CD4-positive, alpha-beta memory T cell (primary cell): ENCODE measurements around the gene TNP2. TPM values are rescaled to one million over a fixed set of nuclear protein-coding genes. Genes with fewer than 3 reads are reported as not detected.
"Not testable (repeated sequence)": the region's sequence is repeated elsewhere in the genome, so short reads cannot be mapped to it uniquely, and the experiment has no call there.

Source experiments
- CTCF ChIA-PET: fragments of 350-600 bp; sonication (Branson Sonifier 250); formaldehyde crosslinking; loops from one replicate; lab custom pipeline; 2021; ENCODE audit warnings: inconsistent platforms; ENCODE audit not compliant: partially characterized antibody; lab: Charles Lee
- POLR2A ChIA-PET: fragments of 350-600 bp; sonication (Branson Sonifier 250); formaldehyde crosslinking; loops from one replicate; lab custom pipeline; 2021; ENCODE audit not compliant: partially characterized antibody; lab: Charles Lee
- DNase-seq, 5 donors: peaks; one replicate each; pipeline versions ENCODE4 v3.0.0 to v3.0.0-alpha.2; 2020 to 2022; ENCODE audit warnings: mixed read lengths in 1 of 5
- H3K27ac ChIP-seq: one replicate; pipeline ENCODE4 v1.7.0; 2013; ENCODE audit warnings: low read depth, low read length
- H3K27me3 ChIP-seq: 2 replicates; pipeline ENCODE4 v1.7.0; 2013; ENCODE audit warnings: mild to moderate bottlenecking, low read length, moderate library complexity; ENCODE audit not compliant: insufficient read depth
- H3K36me3 ChIP-seq: 2 replicates; pipeline ENCODE4 v1.7.0; 2013; ENCODE audit warnings: mild to moderate bottlenecking, low read length, moderate library complexity; ENCODE audit not compliant: insufficient read depth
- H3K4me1 ChIP-seq: 2 replicates; pipeline ENCODE4 v1.7.0; 2013; ENCODE audit warnings: mild to moderate bottlenecking, low read length, moderate library complexity; ENCODE audit not compliant: insufficient read depth
- H3K4me3 ChIP-seq, 2 donors: one replicate each; pipeline ENCODE4 v1.7.0; 2013; ENCODE audit warnings: low read length in 2 of 2, mild to moderate bottlenecking in 1 of 2
- H3K9me3 ChIP-seq, 2 donors: one replicate each; pipeline ENCODE4 v1.7.0; 2013; ENCODE audit warnings: low read length in 2 of 2, control low read depth in 1 of 2; ENCODE audit not compliant: control insufficient read depth in 1 of 2
- H3K27ac Mint-ChIP-seq, 7 donors: one replicate each; pipeline ENCODE4 v1.8.0; 2020 to 2021; ENCODE audit warnings: mixed read lengths in 7 of 7, mild to moderate bottlenecking in 6 of 7, inconsistent platforms in 3 of 7, moderate library complexity in 3 of 7
- H3K27me3 Mint-ChIP-seq, 2 donors: one replicate each; pipeline ENCODE4 v1.8.0; 2020 to 2021; ENCODE audit warnings: mixed read lengths in 2 of 2
- H3K36me3 Mint-ChIP-seq, 2 donors: one replicate each; pipeline ENCODE4 v1.8.0; 2020 to 2021; ENCODE audit warnings: mixed read lengths in 2 of 2, inconsistent platforms in 1 of 2, mild to moderate bottlenecking in 1 of 2
- H3K4me1 Mint-ChIP-seq, 4 donors: one replicate each; pipeline ENCODE4 v1.8.0; 2020 to 2021; ENCODE audit warnings: mixed read lengths in 4 of 4, mild to moderate bottlenecking in 1 of 4
- H3K4me3 Mint-ChIP-seq, 8 donors: one replicate each; pipeline ENCODE4 v1.8.0; 2020 to 2021; ENCODE audit warnings: mixed read lengths in 8 of 8, mild to moderate bottlenecking in 7 of 8, moderate library complexity in 6 of 8, inconsistent platforms in 3 of 8
- H3K9me3 Mint-ChIP-seq, 8 donors: one replicate each; pipeline ENCODE4 v1.8.0; 2020 to 2021; ENCODE audit warnings: mixed read lengths in 8 of 8, mild to moderate bottlenecking in 5 of 8, inconsistent platforms in 3 of 8, moderate library complexity in 1 of 8
- intact Hi-C: fragments of 100-400 bp; cut with micrococcal nuclease; formaldehyde crosslinking; loops from one replicate; pipeline ENCODE4 v1.15.1; 2023
- polyA plus RNA-seq, 2 donors: library from polyadenylated mRNA; unstranded; fragments of 300-500 nt; fragmentation: Illumina TruSeq; gene quantifications; one replicate each; pipeline ENCODE4 v1.2.3, GENCODE V29; 2021
- total RNA-seq, 2 experiments: library from RNA; stranded (reverse); gene quantifications; one replicate each; pipeline ENCODE4 v1.2.3, GENCODE V29; 2021

The TNP2 gene
- total and polyA plus RNA-seq, 4 experiments from 2014 or later = not detected

- Histone ChIP-seq H3K36me3 (no peaks in the 10 kb centered on the region), H3K4me1 (peaks cover 16% of the 10 kb centered on the region), H3K27me3 (no peaks in the 10 kb centered on the region), H3K4me3 (no peak overlapping the region), H3K27ac (no peak overlapping the region), H3K9me3 (no peaks in the 10 kb centered on the region)
- Mint-ChIP-seq H3K36me3 (no peaks in the 10 kb centered on the region), H3K9me3 (no peaks in the 10 kb centered on the region), H3K4me1 (peaks cover 12 to 16% (median 13%) of the 10 kb centered on the region in 4 donors), H3K27ac (no peak overlapping the region), H3K27me3 (peaks cover 0 to 2% of the 10 kb centered on the region in 2 donors), H3K4me3 (no peak overlapping the region)
- DNase-seq = no peak
- CTCF ChIA-PET = interaction anchor here (3.9 kb wide), 1 partner anchor 328 kb away, joined by 40 read pairs; no protein-coding TSS in a partner anchor
- intact Hi-C loops = no loop called here
- POLR2A ChIA-PET = no interaction called here
These were observed 31.4 kb upstream of the TNP2 start for GRCh38 chr16:11300560-11300892.

GRCh38 chr16:11299865-11300559 is 30.9 kb upstream of the TNP2 start:
- DNase-seq = no peak
- Histone ChIP-seq H3K4me1 (peaks cover 16% of the 10 kb centered on the region), H3K4me3 (no peak overlapping the region), H3K27me3 (no peaks in the 10 kb centered on the region), H3K27ac (no peak overlapping the region), H3K9me3 (no peaks in the 10 kb centered on the region), H3K36me3 (no peaks in the 10 kb centered on the region)
- no peak overlapping the region for H3K4me3 Mint-ChIP-seq
- H3K9me3 Mint-ChIP-seq = no peaks in the 10 kb centered on the region
- ChIA-PET POLR2A (no interaction called here), CTCF (interaction anchor here (3.3 to 4.0 kb wide), 3 partner anchors 44 to 336 kb away, joined by 25 to 40 read pairs (median 40); partner anchors contain the start of gene SOCS1)
- intact Hi-C loops = loop anchor here (5.0 kb wide), 1 partner anchor 43 kb away; the partner anchor contains the start of gene SOCS1
- H3K27me3 Mint-ChIP-seq = peaks cover 0 to 2% of the 10 kb centered on the region in 2 donors
- no peaks in the 10 kb centered on the region for H3K36me3 Mint-ChIP-seq
- no peak overlapping the region for H3K27ac Mint-ChIP-seq
- H3K4me1 Mint-ChIP-seq = peaks cover 12 to 16% (median 13%) of the 10 kb centered on the region in 4 donors

GRCh38 chr16:11298950-11299547 is 29.9 kb upstream of the TNP2 start:
- H3K4me1 Mint-ChIP-seq = peaks cover 12 to 16% (median 13%) of the 10 kb centered on the region in 4 donors
- not testable (repeated sequence) for H3K27me3 ChIP-seq, DNase-seq, H3K9me3 ChIP-seq, H3K4me3 Mint-ChIP-seq, H3K4me3 ChIP-seq, H3K36me3 Mint-ChIP-seq, H3K9me3 Mint-ChIP-seq, H3K27me3 Mint-ChIP-seq, H3K36me3 ChIP-seq, H3K27ac ChIP-seq
- CTCF ChIA-PET = interaction anchor here (0.8 to 4.0 kb wide), 12 partner anchors 15 to 335 kb away, joined by 3 to 40 read pairs (median 6); partner anchors contain the start of gene SOCS1
- POLR2A ChIA-PET = interaction anchor here (2.0 to 2.5 kb wide), 3 partner anchors 12 to 334 kb away, joined by 8 to 23 read pairs (median 8); partner anchors contain the start of gene SOCS1
- peaks cover 16% of the 10 kb centered on the region for H3K4me1 ChIP-seq
- H3K27ac Mint-ChIP-seq = peak overlapping the region in 1 of 7 donors; percentile 57
- intact Hi-C loops = loop anchor here (5.0 kb wide), 1 partner anchor 42 kb away; the partner anchor contains the start of gene SOCS1

- Mint-ChIP-seq H3K27ac (peak overlapping the region in 4 of 7 donors; percentile 6 to 57 (median 13)), H3K9me3 (no peaks in the 10 kb centered on the region)
- POLR2A ChIA-PET = interaction anchor here (0.6 to 2.5 kb wide), 6 partner anchors 13 to 334 kb away, joined by 3 to 23 read pairs (median 6); partner anchors contain the start of gene SOCS1
These were observed 29.2 kb upstream of the TNP2 start for GRCh38 chr16:11298143-11298900.

GRCh38 chr16:11297492-11298142 is 28.5 kb upstream of the TNP2 start:
- H3K9me3 ChIP-seq = no peaks in the 10 kb centered on the region
- Mint-ChIP-seq H3K9me3 (no peaks in the 10 kb centered on the region), H3K4me1 (peaks cover 12 to 16% (median 13%) of the 10 kb centered on the region in 4 donors), H3K27me3 (peaks cover 0 to 2% of the 10 kb centered on the region in 2 donors), H3K4me3 (peak overlapping the region; percentile 68 to 86 (median 78)), H3K36me3 (no peaks in the 10 kb centered on the region), H3K27ac (peak overlapping the region; percentile 6 to 74 (median 46))
- peaks cover 16% of the 10 kb centered on the region for H3K4me1 ChIP-seq
- ChIA-PET POLR2A (interaction anchor here (0.6 to 2.5 kb wide), 9 partner anchors 14 to 445 kb away, joined by 3 to 23 read pairs (median 3); partner anchors contain the start of genes SOCS1 and TXNDC11), CTCF (interaction anchor here (0.7 to 4.0 kb wide), 25 partner anchors 8 to 348 kb away, joined by 3 to 40 read pairs (median 5); partner anchors contain the start of gene SOCS1)
- H3K27ac ChIP-seq = no peak overlapping the region
- H3K4me3 ChIP-seq = peak overlapping the region in 1 of 2 donors; percentile 29
- peak; percentile 59 to 82 (median 62) for DNase-seq
- H3K36me3 ChIP-seq = no peaks in the 10 kb centered on the region
- H3K27me3 ChIP-seq = no peaks in the 10 kb centered on the region
- intact Hi-C loops = loop anchor here (1.0 to 5.0 kb wide), 3 partner anchors 40 to 333 kb away; partner anchors contain the start of gene SOCS1

More at GRCh38 chr16:11298143-11298900, 29.2 kb upstream of the TNP2 start:
- peaks cover 0 to 2% of the 10 kb centered on the region in 2 donors for H3K27me3 Mint-ChIP-seq
- intact Hi-C loops = loop anchor here (5.0 kb wide), 1 partner anchor 41 kb away; the partner anchor contains the start of gene SOCS1
- CTCF ChIA-PET = interaction anchor here (0.7 to 4.0 kb wide), 24 partner anchors 13 to 334 kb away, joined by 3 to 40 read pairs (median 5); partner anchors contain the start of gene SOCS1
- Histone ChIP-seq H3K27me3 (no peaks in the 10 kb centered on the region), H3K4me3 (no peak overlapping the region), H3K9me3 (no peaks in the 10 kb centered on the region), H3K27ac (no peak overlapping the region), H3K4me1 (peaks cover 16% of the 10 kb centered on the region), H3K36me3 (no peaks in the 10 kb centered on the region)
- H3K36me3 Mint-ChIP-seq = no peaks in the 10 kb centered on the region
- peak overlapping the region in 7 of 8 donors; percentile 39 to 86 (median 73) for H3K4me3 Mint-ChIP-seq
- DNase-seq = no peak
- peaks cover 12 to 16% (median 13%) of the 10 kb centered on the region in 4 donors for H3K4me1 Mint-ChIP-seq
